ENCODE results near the gene TBX10.
"Not testable (repeated sequence)": the region's sequence is repeated elsewhere in the genome, so short reads cannot be mapped to it uniquely, and the experiment has no call there.

Gene TBX10

DNA sequence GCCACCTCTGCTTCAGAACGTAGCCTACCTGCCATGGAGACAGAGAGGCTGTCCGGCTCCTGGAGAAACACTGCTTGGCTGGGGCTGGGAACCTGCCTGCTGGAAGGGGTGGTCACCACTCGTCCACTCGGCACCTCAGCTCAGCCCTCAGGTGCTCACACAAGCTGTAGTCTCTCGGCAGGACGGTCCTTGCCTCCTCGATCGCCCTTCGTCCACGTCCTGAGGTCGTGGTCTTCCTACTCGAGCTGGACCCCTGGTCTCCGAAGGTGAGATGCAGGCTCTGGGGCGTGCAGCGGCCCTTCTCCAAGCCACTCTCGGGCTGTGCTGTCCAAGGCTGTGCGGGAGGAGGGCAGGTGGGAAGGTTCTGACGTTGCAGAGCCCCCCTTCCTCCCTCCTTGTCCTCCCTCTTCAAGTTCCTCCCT lies at the start of gene TBX10:
TSS of gene TBX10 (minus strand) at position 326 of the 422 bp plus-strand sequence. CDS start at position 35, 291 bp downstream.
- no peak for DNase-seq

DNA sequence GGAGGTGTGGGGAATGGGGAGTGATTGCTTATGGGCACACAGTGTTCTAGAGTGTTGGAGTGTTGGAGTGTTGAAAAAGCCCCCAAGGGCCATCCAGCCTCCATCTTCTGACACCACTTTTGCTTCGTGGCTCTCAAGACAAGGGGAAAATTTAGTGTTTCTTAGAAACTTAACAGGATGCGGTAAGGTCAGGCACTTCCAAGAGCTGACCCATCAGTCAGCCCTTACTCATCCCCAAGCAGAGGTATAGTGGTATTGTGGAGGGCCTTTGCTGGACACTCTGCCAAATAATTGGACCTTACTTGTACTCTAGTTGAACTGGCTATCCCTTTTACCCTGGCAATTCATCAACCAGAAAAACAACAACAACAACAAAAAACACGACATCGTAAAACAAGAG lies 49.6 kb upstream of the TBX10 start:
- DNase-seq = no peak

DNA sequence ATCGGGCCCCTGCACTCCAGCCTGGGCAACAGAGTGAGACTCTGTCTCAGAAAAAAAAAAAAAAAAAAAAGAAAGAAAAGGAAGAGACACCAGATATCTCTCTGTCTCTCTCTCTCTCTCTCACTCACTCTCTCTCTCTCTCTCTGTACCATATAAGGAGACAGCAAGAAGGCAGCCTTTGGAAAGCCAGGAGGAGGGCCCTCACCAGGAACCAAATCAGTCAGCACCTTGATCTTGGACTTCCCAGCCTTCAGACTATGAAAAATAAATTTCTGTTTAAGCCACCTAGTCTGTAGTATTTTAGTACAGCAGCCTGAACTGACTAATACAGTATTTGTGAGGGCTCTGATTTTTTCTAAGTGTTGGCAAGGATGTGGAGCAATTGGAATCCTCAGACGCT lies 48.4 kb upstream of the TBX10 start:
- no peak for DNase-seq

DNA sequence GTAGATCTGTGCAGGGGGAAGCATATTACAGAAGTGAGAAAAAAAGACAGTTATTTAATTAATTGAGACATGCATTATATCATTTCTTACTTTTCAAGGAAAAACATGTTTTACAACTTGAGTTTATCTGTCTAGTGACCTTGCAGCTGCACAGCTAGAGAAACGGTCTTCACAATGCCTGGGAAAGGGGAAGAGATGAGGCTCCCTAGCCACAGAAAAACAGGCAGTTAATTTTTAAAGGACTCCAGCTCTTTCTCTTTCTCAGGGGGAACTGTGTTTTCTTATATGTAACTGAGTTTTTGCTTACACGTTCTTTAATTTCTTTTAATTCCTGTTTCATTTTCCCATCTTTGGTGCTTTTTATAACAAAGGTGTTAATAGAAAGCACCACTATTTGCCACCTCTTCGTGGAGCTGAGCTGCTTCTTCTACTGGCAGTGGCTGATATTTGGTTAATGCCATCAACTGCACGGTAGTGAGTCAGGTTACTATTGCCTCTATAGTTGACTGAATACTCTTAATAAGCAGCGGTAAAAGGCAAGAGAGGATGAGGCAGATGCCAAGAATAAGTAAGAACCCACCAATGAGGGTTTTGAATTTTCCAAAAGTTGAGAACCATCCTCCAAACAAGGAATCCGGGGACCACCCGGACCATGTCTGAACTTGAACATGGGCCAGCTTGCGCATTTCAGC lies 46.2 kb upstream of the TBX10 start:
- not testable (repeated sequence) for DNase-seq

DNA sequence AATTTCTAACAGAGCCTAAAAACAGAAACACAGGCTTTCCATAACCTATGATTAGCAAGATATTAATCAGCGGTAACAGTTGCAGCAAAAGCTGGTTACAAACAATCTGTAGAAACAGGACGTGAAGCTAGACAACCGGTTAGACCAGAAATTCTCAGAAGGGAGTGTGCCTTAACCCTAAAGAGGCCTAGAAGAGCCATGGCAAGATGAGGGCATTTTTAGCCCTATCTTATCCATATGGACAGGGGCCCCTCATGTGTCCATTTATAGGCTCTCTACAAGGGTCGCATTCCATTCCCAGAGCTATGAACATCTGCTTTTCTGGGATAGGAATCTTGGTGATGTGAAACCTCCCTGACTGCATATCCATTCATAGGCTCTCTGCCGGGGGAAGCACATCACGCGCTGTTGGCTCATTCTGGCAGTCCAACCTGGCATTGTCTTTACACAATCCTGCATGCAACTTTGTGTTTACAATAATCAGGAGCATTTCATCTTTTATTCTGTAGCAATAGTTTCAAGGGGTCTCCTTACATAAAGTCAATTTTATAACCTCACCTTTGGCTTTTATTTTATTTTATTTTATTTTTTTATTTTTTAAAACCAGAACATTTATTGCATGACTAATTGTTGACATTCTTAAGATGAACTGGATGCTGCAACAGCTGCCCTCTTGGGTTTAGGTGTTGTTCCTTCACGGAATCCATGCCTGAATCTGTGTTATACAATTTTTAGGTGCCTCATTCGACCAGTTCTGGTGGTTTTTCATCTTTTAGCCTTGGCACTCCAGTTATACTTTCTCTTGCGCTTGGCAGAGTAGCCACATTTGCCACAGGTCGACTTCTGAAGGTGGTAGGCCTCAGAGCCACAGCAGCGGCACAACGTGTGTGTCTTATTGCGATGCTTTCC lies 42.8 kb upstream of the TBX10 start:
- not testable (repeated sequence) for DNase-seq

DNA sequence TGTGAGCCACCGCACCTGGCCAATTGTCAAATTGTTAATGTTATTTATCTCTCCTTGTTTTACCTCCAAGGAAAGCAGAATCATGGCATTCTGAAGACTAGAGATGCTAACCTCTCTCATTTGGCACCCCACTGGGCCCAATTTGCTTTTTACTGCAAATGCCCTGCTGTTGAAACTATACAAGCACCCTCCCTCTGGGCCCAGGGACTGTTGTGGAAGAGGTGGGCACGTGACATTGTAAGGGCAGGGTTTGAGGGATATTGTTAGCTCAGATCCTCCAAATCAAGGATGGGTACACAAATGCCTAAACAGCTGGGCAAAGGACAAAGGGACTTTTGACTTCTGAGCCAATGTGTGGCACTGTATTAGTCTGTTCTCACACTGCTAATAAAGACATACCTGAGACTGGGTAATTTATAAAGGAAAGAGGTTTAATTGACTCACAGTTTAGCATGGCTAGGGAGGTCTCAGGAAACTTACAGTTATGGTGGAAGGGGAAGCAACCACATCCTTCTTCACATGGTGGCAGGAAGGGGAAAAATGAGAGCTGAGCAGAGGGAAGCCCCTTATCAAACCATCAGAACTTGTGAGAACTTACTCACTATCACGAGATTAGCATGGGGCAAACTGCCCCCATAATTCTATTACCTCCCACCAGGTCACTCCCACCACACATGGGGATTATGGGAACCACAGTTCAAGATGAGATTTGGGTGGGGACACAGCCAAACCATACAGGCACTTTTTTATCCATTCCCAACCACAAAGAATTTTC lies 41.3 kb upstream of the TBX10 start:
- no peak for DNase-seq

DNA sequence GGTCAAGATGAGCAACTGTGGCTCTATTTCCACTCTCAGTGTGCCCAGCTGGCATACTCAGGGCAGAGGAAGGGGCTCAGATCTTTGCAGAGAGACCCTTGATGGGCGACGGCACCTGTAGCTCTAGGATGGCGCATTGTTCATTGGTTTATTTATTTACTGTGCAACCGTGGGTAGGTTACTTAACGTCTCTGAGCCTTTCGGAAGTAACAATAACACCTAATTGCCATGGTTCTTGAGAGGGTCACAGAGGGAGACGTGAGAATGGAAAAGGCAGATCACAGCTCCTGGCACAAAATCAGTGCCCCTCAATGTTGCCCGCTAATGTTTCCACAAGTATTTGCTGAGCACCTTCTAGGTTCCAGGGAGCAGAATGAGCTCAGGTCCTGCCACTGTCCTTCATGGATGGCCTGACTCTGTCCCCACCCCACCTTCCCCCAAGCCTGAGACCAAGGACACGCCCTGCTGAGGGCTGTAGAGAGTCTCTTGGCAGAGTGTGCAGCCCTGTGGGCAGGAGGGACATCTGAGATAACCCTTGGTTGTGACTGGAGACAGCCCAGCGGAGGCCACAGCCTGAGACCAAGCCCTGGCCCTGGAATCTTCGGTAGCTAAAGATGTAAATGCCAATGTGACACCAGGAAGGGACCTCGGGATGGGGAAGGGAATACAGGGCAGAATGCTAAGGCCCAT lies 35.6 kb upstream of the TBX10 start:
- DNase-seq = no peak

DNA sequence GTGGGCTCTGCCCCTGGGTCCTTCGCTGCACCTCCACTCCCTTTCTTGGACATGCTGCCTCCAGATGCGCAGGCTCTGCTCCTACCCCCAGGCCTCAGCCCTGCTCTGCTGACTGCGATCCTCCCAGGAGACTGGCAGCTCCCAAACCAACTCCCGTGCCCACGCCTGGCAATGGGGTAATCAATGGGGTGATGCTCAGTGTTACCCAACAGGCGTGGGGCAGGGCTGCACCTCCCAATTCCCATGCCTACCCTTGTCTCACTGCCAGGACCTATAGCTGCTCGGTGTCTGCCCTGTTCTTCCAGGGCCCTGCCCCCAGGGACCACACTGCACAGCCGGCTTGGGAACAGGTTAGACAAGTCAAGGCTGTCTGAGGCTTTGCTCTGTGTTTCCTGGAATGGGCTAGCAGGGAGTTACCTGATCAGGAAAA lies 34.9 kb upstream of the TBX10 start, which contains the start of gene ALDH3B2:
TSS of gene ALDH3B2 (minus strand) at position 182 of the 430 bp plus-strand sequence. CDS start 7,688 bp downstream, outside the sequence.
- no peak for DNase-seq

DNA sequence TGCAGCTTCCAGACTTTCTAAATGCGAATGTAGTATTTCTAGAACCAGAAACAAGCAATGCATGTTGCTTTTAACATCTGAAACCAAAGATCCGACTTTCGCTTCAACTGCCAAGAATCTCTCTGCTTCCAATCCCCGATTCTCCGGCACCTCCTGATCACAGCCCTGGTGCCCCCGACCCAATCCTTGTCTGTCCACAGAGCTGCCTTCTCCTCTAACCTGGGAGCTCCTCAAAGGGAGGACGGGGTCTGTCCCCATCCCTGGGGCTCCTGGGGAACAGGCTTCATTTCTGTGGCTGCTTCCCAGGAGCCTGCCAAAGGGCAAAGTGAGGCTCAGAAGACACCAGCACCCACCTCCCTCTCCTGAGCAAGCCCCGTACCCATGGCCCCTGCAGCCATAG lies 34.3 kb upstream of the TBX10 start:
- DNase-seq = no peak

DNA sequence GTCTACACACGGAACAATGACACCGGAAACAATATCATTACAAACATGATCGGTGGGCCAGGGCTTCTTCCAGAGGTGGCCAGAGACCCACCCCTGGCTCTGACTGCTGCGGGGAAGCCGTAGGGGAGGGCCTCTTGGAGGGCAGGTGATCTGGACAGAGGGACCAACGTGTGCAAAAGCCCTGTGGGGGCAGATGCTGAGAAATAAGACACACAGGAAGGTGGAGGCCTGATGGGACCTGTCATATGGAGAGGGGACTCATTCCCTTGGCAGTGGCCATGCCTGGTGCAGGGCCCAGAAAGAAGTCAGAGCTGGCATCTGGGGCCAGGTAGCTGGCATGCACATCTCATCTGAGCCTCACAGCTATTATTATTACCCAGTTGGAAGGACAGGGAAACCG lies 33.8 kb upstream of the TBX10 start:
- no peak for DNase-seq

DNA sequence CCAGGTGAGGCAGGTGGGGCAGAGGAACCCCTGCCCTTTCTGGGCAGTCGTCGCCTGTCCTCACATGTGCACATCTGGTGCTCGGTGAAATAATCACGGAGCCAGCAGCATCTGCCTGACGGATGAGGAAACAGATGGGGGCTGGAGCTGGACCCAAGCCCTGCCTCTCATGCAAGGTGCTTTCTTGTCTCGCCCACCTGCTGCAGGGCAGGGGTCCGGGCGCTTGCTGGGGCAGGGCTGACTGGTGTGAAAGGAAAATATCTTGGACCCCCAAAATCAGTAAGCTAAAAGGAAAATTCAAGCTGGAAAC lies 31.6 kb upstream of the TBX10 start:
- DNase-seq = no peak

DNA sequence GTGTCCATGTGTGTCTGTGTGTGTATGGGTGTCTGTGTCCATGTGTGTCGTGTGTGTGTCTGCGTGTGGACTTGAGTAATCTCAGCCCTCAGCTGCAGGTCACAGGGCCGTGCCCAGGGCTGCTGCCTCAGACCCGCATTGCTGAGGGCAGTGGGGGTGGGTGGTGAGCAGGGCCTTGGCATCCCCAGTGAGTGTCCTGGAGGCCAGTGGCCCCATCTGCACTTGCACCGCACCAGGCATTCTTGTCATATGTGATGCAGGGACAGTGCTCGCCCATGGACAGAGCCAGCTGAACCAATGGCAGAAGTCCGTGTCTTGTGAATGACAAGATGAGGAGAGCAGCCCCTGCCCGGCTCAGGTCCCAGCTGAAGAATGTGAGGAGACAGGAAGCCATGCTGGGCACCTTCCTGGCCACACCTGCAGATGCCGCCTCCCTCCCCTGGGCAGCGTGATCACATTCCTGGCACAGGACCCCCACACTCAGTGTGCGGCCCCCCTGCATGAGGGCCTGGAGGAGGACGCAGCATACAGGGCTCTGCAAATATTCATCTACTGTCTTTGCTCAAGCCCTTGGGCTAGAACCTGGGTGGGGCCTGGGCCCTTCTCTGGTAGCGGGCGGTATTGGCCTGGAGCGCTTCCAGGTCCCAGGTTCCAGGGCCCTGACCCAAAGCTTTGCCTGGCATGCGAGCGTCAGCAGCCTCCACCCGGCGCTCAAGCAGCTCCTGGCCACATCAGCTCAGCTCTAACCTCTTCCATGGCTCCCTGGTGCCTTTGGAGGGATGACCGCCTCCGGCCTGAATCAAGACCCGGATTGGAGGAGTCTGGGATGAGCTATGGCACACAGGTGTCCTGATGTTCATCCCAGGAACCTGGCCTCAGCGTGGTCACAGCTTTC lies 31.0 kb upstream of the TBX10 start:
- no peak for DNase-seq

DNA sequence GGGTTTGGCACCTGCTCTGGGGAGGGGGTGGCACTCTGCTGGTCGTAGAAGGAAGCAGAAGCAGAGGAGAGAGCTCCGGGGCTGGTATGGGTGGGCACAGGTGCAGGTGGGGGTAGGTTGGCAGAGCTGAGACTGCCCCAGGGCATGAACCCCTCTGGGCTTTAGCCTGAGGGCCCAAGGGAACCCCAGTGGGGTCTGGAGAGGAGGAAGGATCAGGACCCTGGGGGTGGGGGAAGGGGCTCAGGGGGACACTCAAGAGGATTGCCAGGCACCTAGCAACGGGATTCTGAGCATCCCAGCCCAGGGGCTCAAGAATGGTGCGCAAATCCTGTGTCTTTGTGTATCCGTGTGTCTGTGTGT lies 28.6 kb upstream of the TBX10 start:
- DNase-seq = no peak

DNA sequence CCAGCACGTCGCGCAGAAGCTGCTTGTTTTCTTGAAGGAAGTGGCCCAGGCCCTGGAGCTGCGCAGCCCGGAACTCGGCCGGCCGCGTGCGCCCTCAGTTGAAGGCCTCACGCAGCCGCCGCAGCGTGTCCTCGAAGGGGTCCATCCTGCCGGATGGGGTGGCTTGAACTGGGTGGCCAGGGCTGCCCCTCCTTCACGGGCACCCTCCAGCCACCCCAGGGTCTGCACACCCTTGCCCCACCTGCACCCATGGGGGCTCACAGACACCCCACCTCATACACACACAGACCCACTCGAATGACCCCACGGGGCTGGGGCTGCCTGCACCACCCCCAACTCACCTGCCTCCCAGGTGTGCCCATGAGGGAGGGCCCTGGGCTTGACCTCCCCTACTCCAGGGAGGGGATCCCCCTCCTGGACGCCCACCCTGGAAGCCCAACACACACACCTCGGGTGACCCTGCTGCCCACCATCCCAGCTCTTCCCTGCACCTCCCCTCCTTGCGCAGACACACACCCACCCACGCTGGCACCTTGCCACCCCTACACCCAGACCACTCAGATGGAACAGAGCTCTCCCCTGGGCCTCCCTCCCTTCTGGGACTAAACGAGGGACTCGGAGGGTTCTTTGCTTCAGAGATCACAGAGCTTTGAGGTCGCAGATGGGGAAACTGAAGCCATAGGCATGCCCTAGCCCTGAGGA lies 28.1 kb upstream of the TBX10 start:
- no peak for DNase-seq

DNA sequence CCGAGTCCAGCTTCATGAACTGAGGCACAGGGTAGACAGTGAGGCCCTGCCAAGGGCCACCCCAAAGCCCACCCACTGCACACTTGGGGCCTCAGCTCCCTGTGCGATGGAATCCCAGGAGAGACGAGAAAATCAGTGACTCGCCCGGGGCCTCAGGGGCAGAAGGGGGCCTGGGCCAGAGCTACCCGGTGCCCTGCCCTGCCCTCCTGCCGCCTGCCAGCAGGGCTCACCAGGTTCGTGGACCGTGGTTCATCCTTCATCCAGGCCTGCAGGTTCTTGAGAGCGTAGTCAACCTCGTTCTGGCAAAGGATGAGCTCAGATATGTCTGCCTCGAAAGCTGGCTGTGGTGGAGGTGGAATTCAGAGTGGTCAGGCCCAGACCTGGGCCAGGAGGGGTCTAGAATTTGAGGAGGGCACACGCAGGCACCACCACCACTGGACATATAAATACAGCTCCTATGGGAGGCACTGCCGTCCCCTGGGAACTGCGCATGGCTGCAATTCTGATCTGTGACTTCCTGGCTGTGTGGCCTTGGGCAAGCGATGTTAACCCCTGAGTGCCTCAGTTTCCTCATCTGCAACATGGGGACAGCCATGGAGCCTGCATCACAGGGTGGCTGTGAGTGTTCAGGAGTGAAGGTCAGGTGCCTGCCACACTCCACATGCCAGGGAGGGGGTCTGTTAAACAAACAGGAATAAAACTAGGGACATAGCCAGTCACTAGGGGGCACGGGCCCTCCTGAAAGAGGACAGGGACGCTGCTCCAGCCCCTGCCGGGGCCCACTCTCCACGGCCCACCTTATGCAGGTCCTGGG lies 27.3 kb upstream of the TBX10 start:
- no peak for DNase-seq

DNA sequence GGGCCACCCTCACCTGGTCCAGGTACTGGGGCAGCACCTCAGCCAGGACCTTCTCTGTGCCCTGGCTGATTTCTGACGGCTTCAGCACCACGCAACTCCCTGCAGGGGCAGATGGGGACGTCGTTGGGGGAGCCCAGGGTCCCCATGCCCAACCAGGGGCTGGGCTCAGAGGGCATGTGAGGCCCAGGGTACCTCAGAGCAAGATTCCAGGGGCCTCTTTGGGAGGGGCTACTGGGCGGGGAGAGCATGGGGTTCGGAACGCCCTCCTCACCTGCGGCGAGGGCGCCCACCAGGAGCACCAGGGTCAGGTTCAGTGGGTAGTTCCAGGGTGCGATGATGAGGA lies 26.7 kb upstream of the TBX10 start:
- no peak for DNase-seq

DNA sequence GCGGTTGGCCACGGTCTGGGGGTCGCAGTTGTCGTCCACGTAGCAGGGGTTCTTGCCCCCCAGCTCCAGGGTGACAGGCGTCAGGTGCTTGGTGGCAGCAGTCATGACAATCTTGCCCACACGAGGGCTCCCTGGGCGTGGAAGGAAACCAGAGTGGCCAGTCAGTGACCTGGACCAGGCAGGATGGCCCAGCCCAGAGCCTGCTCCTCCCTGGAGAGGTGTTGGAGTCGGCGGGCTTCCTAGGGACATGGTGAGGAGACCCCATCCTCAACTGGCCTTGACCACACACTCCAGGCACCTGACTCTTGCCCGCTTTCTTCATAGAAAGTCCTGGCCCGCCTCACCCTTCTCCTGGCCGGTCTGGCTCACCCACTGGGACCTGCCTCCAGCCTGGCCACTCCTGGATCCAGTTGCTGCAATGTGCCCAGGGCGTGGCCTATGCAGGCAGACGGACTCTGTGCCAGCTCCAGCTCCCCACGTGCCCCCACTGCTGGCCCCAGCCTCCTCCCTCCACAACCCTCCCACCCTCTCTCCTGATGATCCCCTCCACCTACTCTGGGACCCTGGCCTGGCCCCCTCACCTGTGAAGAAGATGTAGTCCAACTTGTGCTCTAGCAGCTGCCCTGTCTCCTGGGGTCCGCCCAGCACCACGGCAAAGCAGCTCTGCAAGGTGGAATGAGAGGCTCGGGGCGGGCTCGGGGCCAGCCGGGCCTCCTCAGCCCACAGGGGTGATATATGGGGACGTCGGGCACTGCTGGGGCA lies 26.2 kb upstream of the TBX10 start:
- no peak for DNase-seq

DNA sequence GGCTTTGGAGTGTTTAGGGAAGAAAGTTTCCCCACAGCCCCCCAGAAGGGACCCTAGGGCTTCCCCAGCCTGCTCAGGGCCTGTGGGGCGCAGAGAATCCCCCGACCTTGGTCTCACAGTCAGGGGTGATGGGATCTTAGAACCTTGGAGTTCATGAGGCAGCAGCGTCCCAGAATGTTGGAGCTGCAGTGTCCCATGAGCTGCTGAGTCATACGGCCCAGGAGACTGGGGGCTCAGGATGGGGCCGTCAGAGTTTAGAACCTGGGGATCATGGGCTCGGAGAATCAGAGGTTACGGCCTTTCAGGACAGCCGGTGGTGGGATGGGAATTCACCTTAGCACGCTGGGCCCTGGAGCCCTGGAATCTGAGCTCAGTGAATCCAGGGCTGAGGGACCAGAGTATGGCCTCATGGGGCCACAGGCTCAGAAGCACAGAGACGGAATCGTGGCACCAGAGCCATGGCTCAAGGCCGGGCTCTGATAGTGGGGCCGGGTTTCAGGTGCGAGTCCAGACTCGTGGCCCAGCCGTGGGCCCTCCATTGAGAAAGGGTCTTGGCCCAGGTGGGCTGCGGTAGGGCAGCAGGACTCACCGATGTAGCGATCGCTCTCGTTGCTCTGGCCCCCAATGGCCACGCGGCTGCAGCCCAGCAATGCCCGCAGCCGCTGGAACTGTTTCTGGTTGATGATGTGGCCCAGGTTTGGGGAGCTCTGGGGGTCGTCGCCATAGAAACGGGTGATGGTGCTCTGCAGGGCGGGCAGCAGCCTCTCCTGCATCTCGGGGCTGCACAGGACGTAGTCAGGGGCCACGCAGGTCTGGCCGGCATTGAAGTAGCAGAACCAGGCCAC lies 25.4 kb upstream of the TBX10 start:
- DNase-seq = no peak

DNA sequence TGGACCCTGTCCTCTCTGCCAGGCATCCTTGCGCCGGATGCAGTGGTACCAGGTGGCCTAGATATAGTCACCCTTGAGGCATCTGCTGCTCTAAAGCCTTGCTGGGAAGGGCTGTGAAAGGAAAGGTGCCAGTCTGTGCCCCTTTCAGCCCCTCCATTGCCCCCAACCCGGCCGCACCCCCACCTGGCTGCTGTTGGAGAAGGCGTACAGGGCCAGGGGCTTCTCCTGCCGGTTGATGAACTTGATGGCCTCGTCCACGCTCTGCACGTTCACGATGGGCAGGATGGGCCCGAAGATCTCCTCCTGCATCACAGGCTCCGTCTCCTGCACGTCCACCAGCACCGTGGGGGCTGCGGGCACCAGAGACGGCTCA lies 24.6 kb upstream of the TBX10 start:
- no peak for DNase-seq
